MCF 10A (cell line): ENCODE results near the gene ZIC5. TPM values are rescaled to one million over a fixed set of nuclear protein-coding genes. Genes with fewer than 3 reads are reported as not detected.
A peak's percentile ranks its signal among the peaks of the same experiment; 100 is the strongest.

Source experiments
- BruUV-seq: library from RNA; stranded (reverse); fragments of 400-500 nt; replicated peaks from 2 replicates; lab custom pipeline; 2021; lab: Mats Ljungman, UMichigan
- CTCF ChIA-PET: fragments of 300-600 bp; sonication (Branson Sonifier 250); formaldehyde crosslinking; extraction: SDS; loops from one replicate; lab custom pipeline; 2021; ENCODE audit warnings: antibody characterized with exemption, inconsistent platforms; lab: Yijun Ruan, JAX
- POLR2A ChIA-PET: fragments of 300-600, 350-650 bp; sonication (Branson Sonifier 250); formaldehyde crosslinking; extraction: SDS; loops from one replicate; lab custom pipeline; 2020; ENCODE audit warnings: antibody characterized with exemption, inconsistent platforms; lab: Yijun Ruan, JAX
- DNase-seq: peaks from one replicate; pipeline ENCODE4 v3.0.0-alpha.2; 2018; ENCODE audit not compliant: unreplicated experiment
- H3K27ac Mint-ChIP-seq: one replicate; pipeline ENCODE4 v1.8.0; 2022; ENCODE audit warnings: mild to moderate bottlenecking, low read depth, mixed read lengths; ENCODE audit not compliant: unreplicated experiment
- H3K27me3 Mint-ChIP-seq: one replicate; pipeline ENCODE4 v1.8.0; 2022; ENCODE audit warnings: mixed read lengths; ENCODE audit not compliant: insufficient read depth, unreplicated experiment
- H3K36me3 Mint-ChIP-seq: one replicate; pipeline ENCODE4 v1.8.0; 2022; ENCODE audit warnings: mild to moderate bottlenecking, moderate library complexity, mixed read lengths; ENCODE audit not compliant: insufficient read depth, unreplicated experiment
- H3K4me1 Mint-ChIP-seq: one replicate; pipeline ENCODE4 v1.8.0; 2022; ENCODE audit warnings: mixed read lengths; ENCODE audit not compliant: insufficient read depth, unreplicated experiment
- H3K4me3 Mint-ChIP-seq: one replicate; pipeline ENCODE4 v1.8.0; 2022; ENCODE audit warnings: mild to moderate bottlenecking, moderate library complexity, mixed read lengths; ENCODE audit not compliant: unreplicated experiment
- H3K9me3 Mint-ChIP-seq: one replicate; pipeline ENCODE4 v1.8.0; 2022; ENCODE audit warnings: mixed read lengths; ENCODE audit not compliant: unreplicated experiment
- CTCF ChIP-seq: fragments of 200-600 bp; IDR thresholded peaks from one replicate; pipeline ENCODE4 v1.8.0; 2022; ENCODE audit warnings: antibody characterized with exemption, mild to moderate bottlenecking; ENCODE audit not compliant: unreplicated experiment
- intact Hi-C: fragments of 100-400 bp; cut with micrococcal nuclease; formaldehyde crosslinking; loops from 2 replicates; pipeline ENCODE4 v1.14.1; 2022
- total RNA-seq: library from RNA; stranded (reverse); gene quantifications from 2 replicates; pipeline ENCODE4 v1.2.3, GENCODE V29; 2022

The ZIC5 gene
- total RNA-seq, 1 experiment from 2014 or later = not detected

GRCh38 chr13:99991828-99992775 lies 20.5 kb upstream of the ZIC5 start:
- Mint-ChIP-seq H3K27me3 (peaks cover 38% of the 10 kb centered on the region), H3K27ac (no peak overlapping the region), H3K4me3 (no peak overlapping the region), H3K36me3 (no peaks in the 10 kb centered on the region), H3K4me1 (peaks cover 13% of the 10 kb centered on the region), H3K9me3 (no peaks in the 10 kb centered on the region)
- BruUV-seq = no TSS peak
- ChIA-PET POLR2A (interaction anchor here (0.6 to 2.5 kb wide), 4 partner anchors 10 to 514 kb away, joined by 3 to 16 read pairs (median 3); partner anchors contain the start of gene ZIC2), CTCF (interaction anchor here (0.6 to 1.3 kb wide), 5 partner anchors 10 to 317 kb away, joined by 3 to 5 read pairs (median 3); no protein-coding TSS in a partner anchor)
- TF ChIP-seq CTCF = no peak
- peak; percentile 56 for DNase-seq
- intact Hi-C loops = loop anchor here (2.0 kb wide), 1 partner anchor 97 kb away; the partner anchor contains the start of gene PCCA

GRCh38 chr13:99991013-99991827 lies 19.7 kb upstream of the ZIC5 start:
- Mint-ChIP-seq H3K9me3 (no peaks in the 10 kb centered on the region), H3K4me1 (peaks cover 13% of the 10 kb centered on the region), H3K4me3 (no peak overlapping the region), H3K27me3 (peaks cover 30% of the 10 kb centered on the region), H3K27ac (no peak overlapping the region), H3K36me3 (peaks cover 2% of the 10 kb centered on the region)
- no TSS peak for BruUV-seq
- ChIA-PET POLR2A (interaction anchor here (0.6 to 2.5 kb wide), 3 partner anchors 10 to 513 kb away, joined by 3 to 16 read pairs (median 3); partner anchors contain the start of gene ZIC2), CTCF (interaction anchor here (0.8 to 1.0 kb wide), 3 partner anchors 10 to 316 kb away, joined by 3 to 4 read pairs (median 3); no protein-coding TSS in a partner anchor)
- no peak for TF ChIP-seq CTCF
- intact Hi-C loops = no loop called here
- DNase-seq = no peak

GRCh38 chr13:99990126-99990977 lies 18.8 kb upstream of the ZIC5 start:
- BruUV-seq = no TSS peak
- no peak overlapping the region for H3K27ac Mint-ChIP-seq
- peaks cover 21% of the 10 kb centered on the region for H3K27me3 Mint-ChIP-seq
- intact Hi-C loops = no loop called here
- H3K9me3 Mint-ChIP-seq = no peaks in the 10 kb centered on the region
- DNase-seq = no peak
- H3K36me3 Mint-ChIP-seq = peaks cover 9% of the 10 kb centered on the region
- no peak overlapping the region for H3K4me3 Mint-ChIP-seq
- H3K4me1 Mint-ChIP-seq = peaks cover 18% of the 10 kb centered on the region
- POLR2A ChIA-PET = no interaction called here
- no peak for TF ChIP-seq CTCF
- CTCF ChIA-PET = interaction anchor here (0.6 kb wide), 1 partner anchor 68 kb away, joined by 3 read pairs; no protein-coding TSS in a partner anchor
